Keratinocyte (primary cell): Measurements from ENCODE around the gene CAPN5. TPM values are rescaled to one million over a fixed set of nuclear protein-coding genes. Genes with fewer than 3 reads are reported as not detected.

Source experiments
- DNase-seq: peaks from one replicate; pipeline ENCODE4 v3.0.0-alpha.2; 2011; ENCODE audit warnings: low read depth, missing footprints, low spot score
- FAIRE-seq: peaks from 2 replicates; lab custom pipeline; 2011; peaks lifted over from hg19 to GRCh38; lab: Jason Lieb, UNC
- H2AFZ ChIP-seq: 2 replicates; pipeline ENCODE4 v1.6.0; 2012; ENCODE audit warnings: low read length, control low read depth, inconsistent platforms; ENCODE audit not compliant: control insufficient read depth
- H3K27ac ChIP-seq: 2 replicates; pipeline ENCODE4 v1.5.1; 2011; ENCODE audit warnings: low read length; ENCODE audit not compliant: control insufficient read depth, insufficient read depth
- H3K27me3 ChIP-seq: 3 replicates; pipeline ENCODE4 v1.6.0; 2011; ENCODE audit warnings: low read length; ENCODE audit not compliant: control insufficient read depth, insufficient read depth; ENCODE audit errors: extremely low read depth
- H3K36me3 ChIP-seq, 2 experiments: 2 replicates in 1 of 2; 3 replicates in 1 of 2; pipeline ENCODE4 v1.5.1; 2011; ENCODE audit warnings: low read length in 2 of 2, mild to moderate bottlenecking in 1 of 2; ENCODE audit not compliant: control insufficient read depth in 2 of 2, insufficient read depth in 2 of 2; ENCODE audit errors: extremely low read depth in 1 of 2
- H3K4me1 ChIP-seq: 3 replicates; pipeline ENCODE4 v1.5.1; 2011; ENCODE audit warnings: low read length; ENCODE audit not compliant: control insufficient read depth, insufficient read depth; ENCODE audit errors: extremely low read depth
- H3K4me2 ChIP-seq: 3 replicates; pipeline ENCODE4 v1.6.0; 2011; ENCODE audit warnings: low read depth, low read length; ENCODE audit not compliant: control insufficient read depth, insufficient read depth; ENCODE audit errors: extremely low read depth
- H3K4me3 ChIP-seq, 3 experiments: fragments of 200-600 bp in 1 of 3; sonication (generic) in 1 of 3; 2 replicates in 2 of 3; 3 replicates in 1 of 3; pipeline ENCODE4 v1.5.1; 2011 to 2016; ENCODE audit warnings: low read length in 3 of 3, mild to moderate bottlenecking in 3 of 3, control low read depth in 2 of 3, inconsistent platforms in 1 of 3, low read depth in 1 of 3, mixed read lengths in 1 of 3, mixed run types in 1 of 3, moderate library complexity in 1 of 3; ENCODE audit not compliant: control insufficient read depth in 2 of 3, insufficient read depth in 2 of 3; ENCODE audit errors: extremely low read depth in 1 of 3
- H3K79me2 ChIP-seq: 2 replicates; pipeline ENCODE4 v1.6.0; 2012; ENCODE audit warnings: low read length; ENCODE audit not compliant: control insufficient read depth, insufficient read depth
- H3K9ac ChIP-seq: 3 replicates; pipeline ENCODE4 v1.6.0; 2011; ENCODE audit warnings: low read length; ENCODE audit not compliant: control insufficient read depth, insufficient read depth; ENCODE audit errors: extremely low read depth
- H3K9me1 ChIP-seq: 3 replicates; pipeline ENCODE4 v1.6.0; 2011; ENCODE audit warnings: low read length; ENCODE audit not compliant: control insufficient read depth, insufficient read depth; ENCODE audit errors: extremely low read depth
- H3K9me3 ChIP-seq: 2 replicates; pipeline ENCODE4 v1.5.1; 2012; ENCODE audit warnings: low read depth, low read length; ENCODE audit not compliant: control insufficient read depth
- H4K20me1 ChIP-seq: 3 replicates; pipeline ENCODE4 v1.6.0; 2011; ENCODE audit warnings: low read length; ENCODE audit not compliant: control insufficient read depth, insufficient read depth; ENCODE audit errors: extremely low read depth
- EZH2 ChIP-seq: IDR thresholded peaks from one replicate; pipeline ENCODE4 v1.6.1; 2012; ENCODE audit warnings: inconsistent platforms, mild to moderate bottlenecking, low read length, moderate library complexity
- dilution Hi-C: fragments of 300-500 bp; cut with MboI; formaldehyde crosslinking; loops from one replicate; pipeline ENCODE4 v1.7.0; 2020; ENCODE audit warnings: low sequenced_read_pairs; ENCODE audit not compliant: extremely low pct_ligation_motif_present
- polyA plus RNA-seq, 5 experiments: library from polyadenylated mRNA; depleted of rRNA in 3 of 5; stranded (reverse) in 3 of 5; stranded (forward) in 1 of 5; unstranded in 1 of 5; fragments of >200 nt; gene quantifications; 1 replicate in 1 of 5; 2 replicates in 3 of 5; 3 replicates in 1 of 5; pipeline versions ENCODE4 v1.2.1 to v1.2.3, GENCODE V29; 2011 to 2012; ENCODE audit warnings: missing spikeins in 2 of 5, low read depth in 1 of 5, low replicate concordance in 1 of 5
- TF ChIP-seq, protein P1 (sequence below), 3 experiments: IDR thresholded peaks in 1 of 3; conservative IDR thresholded peaks in 1 of 3; optimal IDR thresholded peaks in 1 of 3; 2 replicates in 2 of 3; 3 replicates in 1 of 3; pipeline versions ENCODE3 to v1.5.1; 2011; ENCODE audit warnings: low read length in 3 of 3, mild to moderate bottlenecking in 3 of 3, moderate library complexity in 2 of 3, control low read depth in 1 of 3, inconsistent platforms in 1 of 3; ENCODE audit not compliant: insufficient read depth in 2 of 3; ENCODE audit errors: extremely low read depth in 1 of 3

Gene CAPN5
- polyA plus RNA-seq, 1 donor (not counting 4 experiments of a cell fraction or from before 2014, with no cell fraction given): 1.2 TPM

DNA sequence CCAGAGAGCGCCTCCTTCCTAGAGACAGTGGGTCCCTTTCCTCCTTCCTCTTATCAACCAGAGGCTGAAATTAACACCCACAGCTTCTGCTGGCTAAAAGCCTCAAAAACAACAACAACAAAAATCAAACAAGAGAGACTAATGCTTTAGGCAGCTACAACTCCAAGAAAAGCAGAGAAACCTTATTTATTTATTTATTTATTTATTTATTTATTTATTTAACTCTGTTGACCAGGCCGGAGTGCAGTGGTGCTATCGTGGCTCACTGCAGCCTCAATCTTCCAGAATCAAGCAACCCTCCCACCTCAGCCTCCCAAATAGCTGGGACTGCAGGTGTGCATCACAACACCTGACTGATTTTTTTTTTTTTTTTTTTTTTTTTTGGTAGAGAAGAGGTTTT lies 35.2 kb upstream of the CAPN5 start:
- Histone ChIP-seq H3K27ac (no peak overlapping the region), H4K20me1 (no peaks in the 10 kb centered on the region), H3K9me1 (no peaks in the 10 kb centered on the region), H3K36me3 (no peaks in the 10 kb centered on the region), H3K4me1 (peaks cover 7% of the 10 kb centered on the region), H3K9me3 (no peaks in the 10 kb centered on the region), H3K4me3 (no peak overlapping the region), H3K9ac (no peak overlapping the region), H3K79me2 (no peaks in the 10 kb centered on the region), H3K27me3 (peaks cover 23% of the 10 kb centered on the region), H2AFZ (no peak overlapping the region), H3K4me2 (no peak overlapping the region)
- no peak for FAIRE-seq
- DNase-seq: no peak
- TF ChIP-seq EZH2: no peak
- dilution Hi-C loops: no loop called here

DNA sequence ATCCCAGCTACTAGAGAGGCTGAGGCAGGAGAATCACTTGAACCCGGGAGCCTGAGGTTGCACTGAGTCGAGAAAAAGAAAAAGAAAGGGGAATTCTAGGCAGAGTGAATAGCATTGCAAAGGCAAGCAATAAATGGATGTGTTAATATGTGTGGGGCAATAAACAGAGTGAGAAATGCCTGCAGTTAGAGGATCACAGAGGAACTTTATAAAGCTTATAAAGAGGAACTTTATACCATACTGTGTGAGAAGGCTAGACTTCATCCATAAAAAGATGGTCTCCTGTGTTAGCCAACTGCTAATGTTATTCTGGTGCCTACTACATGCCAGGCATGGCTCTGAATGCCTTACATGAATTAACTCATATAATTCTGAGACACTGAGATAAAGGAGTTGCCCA lies 31.7 kb upstream of the CAPN5 start:
- TF ChIP-seq EZH2: no peak
- TF ChIP-seq, protein P1, sequence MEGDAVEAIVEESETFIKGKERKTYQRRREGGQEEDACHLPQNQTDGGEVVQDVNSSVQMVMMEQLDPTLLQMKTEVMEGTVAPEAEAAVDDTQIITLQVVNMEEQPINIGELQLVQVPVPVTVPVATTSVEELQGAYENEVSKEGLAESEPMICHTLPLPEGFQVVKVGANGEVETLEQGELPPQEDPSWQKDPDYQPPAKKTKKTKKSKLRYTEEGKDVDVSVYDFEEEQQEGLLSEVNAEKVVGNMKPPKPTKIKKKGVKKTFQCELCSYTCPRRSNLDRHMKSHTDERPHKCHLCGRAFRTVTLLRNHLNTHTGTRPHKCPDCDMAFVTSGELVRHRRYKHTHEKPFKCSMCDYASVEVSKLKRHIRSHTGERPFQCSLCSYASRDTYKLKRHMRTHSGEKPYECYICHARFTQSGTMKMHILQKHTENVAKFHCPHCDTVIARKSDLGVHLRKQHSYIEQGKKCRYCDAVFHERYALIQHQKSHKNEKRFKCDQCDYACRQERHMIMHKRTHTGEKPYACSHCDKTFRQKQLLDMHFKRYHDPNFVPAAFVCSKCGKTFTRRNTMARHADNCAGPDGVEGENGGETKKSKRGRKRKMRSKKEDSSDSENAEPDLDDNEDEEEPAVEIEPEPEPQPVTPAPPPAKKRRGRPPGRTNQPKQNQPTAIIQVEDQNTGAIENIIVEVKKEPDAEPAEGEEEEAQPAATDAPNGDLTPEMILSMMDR (optimal IDR thresholded peaks at IDR 0.05 in 1 of 3, IDR thresholded peaks at IDR 0.05 in 1 of 3, conservative IDR thresholded peaks at IDR 0.05 in 1 of 3; ENCODE audit: extremely low read depth in 1 of 3, insufficient read depth in 2 of 3, low read length in 3 of 3): no peak
- no peak overlapping the region for H3K4me2 ChIP-seq
- H4K20me1 ChIP-seq: no peaks in the 10 kb centered on the region
- no peak overlapping the region for H3K9ac ChIP-seq
- H3K79me2 ChIP-seq: no peaks in the 10 kb centered on the region
- no peak overlapping the region for H3K27ac ChIP-seq
- dilution Hi-C loops: no loop called here
- H3K4me1 ChIP-seq: peaks cover 7% of the 10 kb centered on the region
- H3K4me3 ChIP-seq: no peak overlapping the region
- no peaks in the 10 kb centered on the region for H3K9me3 ChIP-seq
- FAIRE-seq: no peak
- DNase-seq: no peak
- H3K27me3 ChIP-seq: peaks cover 37% of the 10 kb centered on the region
- H2AFZ ChIP-seq: no peak overlapping the region
- H3K36me3 ChIP-seq: no peaks in the 10 kb centered on the region
- no peaks in the 10 kb centered on the region for H3K9me1 ChIP-seq

DNA sequence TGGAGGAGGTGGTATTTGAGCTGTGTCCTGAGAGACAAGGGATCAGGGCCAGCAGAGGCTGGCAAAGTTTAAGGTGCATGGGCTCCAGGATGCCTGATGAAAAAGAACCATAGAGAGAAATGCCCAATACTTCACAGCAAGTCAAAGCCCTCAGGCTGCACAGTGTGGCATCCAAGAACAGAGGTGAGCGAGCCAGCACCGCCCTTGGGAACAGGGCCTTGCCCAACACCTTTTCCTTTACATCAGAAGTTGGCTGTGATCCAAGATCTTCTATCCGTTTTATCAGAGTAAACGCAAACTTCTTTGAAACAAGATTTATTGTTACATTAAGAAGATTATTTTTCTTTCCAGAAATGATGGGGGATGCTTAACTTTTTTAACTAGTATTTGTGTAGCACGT lies 31.2 kb upstream of the CAPN5 start:
- no peak overlapping the region for H2AFZ ChIP-seq
- DNase-seq: no peak
- no peaks in the 10 kb centered on the region for H3K79me2 ChIP-seq
- H3K36me3 ChIP-seq: no peaks in the 10 kb centered on the region
- no peak overlapping the region for H3K4me2 ChIP-seq
- FAIRE-seq: no peak
- H3K4me1 ChIP-seq: peaks cover 7% of the 10 kb centered on the region
- TF ChIP-seq EZH2: no peak
- TF ChIP-seq, protein P1 (optimal IDR thresholded peaks at IDR 0.05 in 1 of 3, IDR thresholded peaks at IDR 0.05 in 1 of 3, conservative IDR thresholded peaks at IDR 0.05 in 1 of 3; ENCODE audit: extremely low read depth in 1 of 3, insufficient read depth in 2 of 3, low read length in 3 of 3): no peak
- dilution Hi-C loops: no loop called here
- no peak overlapping the region for H3K9ac ChIP-seq
- H3K9me1 ChIP-seq: no peaks in the 10 kb centered on the region
- peaks cover 37% of the 10 kb centered on the region for H3K27me3 ChIP-seq
- no peaks in the 10 kb centered on the region for H3K9me3 ChIP-seq
- H4K20me1 ChIP-seq: no peaks in the 10 kb centered on the region
- H3K27ac ChIP-seq: no peak overlapping the region
- no peak overlapping the region for H3K4me3 ChIP-seq
